SU-DHL-6 (cell line): ENCODE data around the gene LCNL1.

Experiments used
- CTCF ChIP-seq: fragments of 200-600 bp; sonication (generic); IDR thresholded peaks from one replicate; pipeline ENCODE4 v1.5.1; 2017; ENCODE audit warnings: antibody characterized with exemption, mild to moderate bottlenecking, low read length, moderate library complexity; ENCODE audit not compliant: insufficient read depth, poor library complexity, severe bottlenecking
- EZH2phosphoT487 ChIP-seq: fragments of 200-600 bp; sonication (generic), shearing (Covaris generic); conservative IDR thresholded peaks from 2 replicates; pipeline ENCODE4 v1.6.1; 2018; ENCODE audit warnings: mild to moderate bottlenecking, antibody characterized with exemption, low read length, moderate library complexity, mixed read lengths

- TF ChIP-seq CTCF, result no peak
- no peak for TF ChIP-seq EZH2phosphoT487
Measured at GRCh38 chr9:137014776-137015539, 32.2 kb downstream of the LCNL1 start.
